ENCODE data around the gene SLC25A42.
"Not testable (repeated sequence)": the region's sequence is repeated elsewhere in the genome, so short reads cannot be mapped to it uniquely, and the experiment has no call there.

SLC25A42 gene

GRCh38 chr19:19071897-19072296 is 8.1 kb downstream of the SLC25A42 start:
- DNase-seq = no peak

GRCh38 chr19:19074196-19074882 is 10.5 kb downstream of the SLC25A42 start:
- no peak for DNase-seq

- DNase-seq = no peak
Measured at GRCh38 chr19:19075126-19075525, 11.3 kb downstream of the SLC25A42 start.

- DNase-seq = no peak
Measured at GRCh38 chr19:19076476-19076875, 12.7 kb downstream of the SLC25A42 start.

- DNase-seq = peak; percentile 87
Measured at GRCh38 chr19:19077103-19077502, 13.3 kb downstream of the SLC25A42 start.

- no peak for DNase-seq
Measured at GRCh38 chr19:19078801-19079200, 15.0 kb downstream of the SLC25A42 start.

- no peak for DNase-seq
Measured at GRCh38 chr19:19079571-19079970, 15.8 kb downstream of the SLC25A42 start.

- DNase-seq = no peak
Measured at GRCh38 chr19:19081642-19082151, 17.9 kb downstream of the SLC25A42 start.

GRCh38 chr19:19083413-19084178 is 19.8 kb downstream of the SLC25A42 start:
- DNase-seq = no peak

GRCh38 chr19:19087676-19088075 is 23.9 kb downstream of the SLC25A42 start:
- no peak for DNase-seq

- DNase-seq = no peak
Measured at GRCh38 chr19:19094513-19094912, 30.7 kb downstream of the SLC25A42 start.

- DNase-seq = no peak
Measured at GRCh38 chr19:19095691-19096090, 31.9 kb downstream of the SLC25A42 start.

- no peak for DNase-seq
Measured at GRCh38 chr19:19096641-19097627, 33.1 kb downstream of the SLC25A42 start.

- DNase-seq = no peak
Measured at GRCh38 chr19:19098084-19098702, 34.4 kb downstream of the SLC25A42 start.

- no peak for DNase-seq
Measured at GRCh38 chr19:19098703-19099632, 35.2 kb downstream of the SLC25A42 start.

GRCh38 chr19:19101540-19101939 is 37.7 kb downstream of the SLC25A42 start:
- DNase-seq = no peak

- DNase-seq = not testable (repeated sequence)
Measured at GRCh38 chr19:19102566-19102965, 38.8 kb downstream of the SLC25A42 start.

GRCh38 chr19:19103167-19103566 is 39.4 kb downstream of the SLC25A42 start:
- DNase-seq = no peak

- no peak for DNase-seq
Measured at GRCh38 chr19:19105365-19106055, 41.7 kb downstream of the SLC25A42 start.

- no peak for DNase-seq
Measured at GRCh38 chr19:19106056-19106551, 42.3 kb downstream of the SLC25A42 start.

Data from NCI-H2107 (cell line).